WTC11 (cell line): ENCODE data around the gene TEAD1.

Experiments used
- CDX4 ChIP-seq: fragments of 250-450 bp; sonication (Bioruptor Pico); IDR thresholded peaks from 2 replicates; pipeline ENCODE4 v1.9.0; 2021; ENCODE audit warnings: moderate library complexity, mild to moderate bottlenecking, inconsistent platforms, borderline replicate concordance
- CREM ChIP-seq: sonication (generic); formaldehyde crosslinking; IDR thresholded peaks from 2 replicates; pipeline ENCODE4 v1.8.1; 2022; ENCODE audit warnings: mild to moderate bottlenecking, missing genetic modification reagents, moderate library complexity
- FOXP1 ChIP-seq: sonication (generic); formaldehyde crosslinking; IDR thresholded peaks from 2 replicates; pipeline ENCODE4 v1.8.0; 2022; ENCODE audit warnings: missing genetic modification reagents, mild to moderate bottlenecking, moderate library complexity, borderline replicate concordance
- TCF7 ChIP-seq: sonication (generic); formaldehyde crosslinking; IDR thresholded peaks from 2 replicates; pipeline ENCODE4 v1.8.0; 2022; ENCODE audit warnings: mild to moderate bottlenecking, low read depth, missing genetic modification reagents, moderate library complexity
- TF ChIP-seq, protein P1 (sequence below): fragments of 200-600 bp; IDR thresholded peaks from 2 replicates; pipeline ENCODE4 v1.8.0; 2022; ENCODE audit warnings: antibody characterized with exemption
- TF ChIP-seq, protein P2 (sequence below): sonication (generic); formaldehyde crosslinking; IDR thresholded peaks from 2 replicates; pipeline ENCODE4 v1.8.1; 2023; ENCODE audit warnings: mild to moderate bottlenecking, missing genetic modification reagents, moderate library complexity
- TF ChIP-seq, protein P3 (sequence below): sonication (generic); formaldehyde crosslinking; conservative IDR thresholded peaks from 2 replicates; pipeline ENCODE4 v1.8.1; 2022; ENCODE audit warnings: mild to moderate bottlenecking, missing genetic modification reagents
- TF ChIP-seq, protein P4 (sequence below): sonication (generic); formaldehyde crosslinking; conservative IDR thresholded peaks from 2 replicates; pipeline ENCODE4 v1.8.1; 2023; ENCODE audit warnings: mild to moderate bottlenecking, low read depth, missing genetic modification reagents, moderate library complexity
- TF ChIP-seq, protein P5 (sequence below): sonication (generic); formaldehyde crosslinking; IDR thresholded peaks from 2 replicates; pipeline ENCODE4 v1.8.1; 2023; ENCODE audit warnings: mild to moderate bottlenecking, missing genetic modification reagents, borderline replicate concordance

- TF ChIP-seq CDX4 (CRISPR knock-in tag) (no peak), CREM (CRISPR knock-in tag) (no peak), TCF7 (CRISPR knock-in tag) (no peak), FOXP1 (CRISPR knock-in tag) (no peak)
- TF ChIP-seq, protein P1, sequence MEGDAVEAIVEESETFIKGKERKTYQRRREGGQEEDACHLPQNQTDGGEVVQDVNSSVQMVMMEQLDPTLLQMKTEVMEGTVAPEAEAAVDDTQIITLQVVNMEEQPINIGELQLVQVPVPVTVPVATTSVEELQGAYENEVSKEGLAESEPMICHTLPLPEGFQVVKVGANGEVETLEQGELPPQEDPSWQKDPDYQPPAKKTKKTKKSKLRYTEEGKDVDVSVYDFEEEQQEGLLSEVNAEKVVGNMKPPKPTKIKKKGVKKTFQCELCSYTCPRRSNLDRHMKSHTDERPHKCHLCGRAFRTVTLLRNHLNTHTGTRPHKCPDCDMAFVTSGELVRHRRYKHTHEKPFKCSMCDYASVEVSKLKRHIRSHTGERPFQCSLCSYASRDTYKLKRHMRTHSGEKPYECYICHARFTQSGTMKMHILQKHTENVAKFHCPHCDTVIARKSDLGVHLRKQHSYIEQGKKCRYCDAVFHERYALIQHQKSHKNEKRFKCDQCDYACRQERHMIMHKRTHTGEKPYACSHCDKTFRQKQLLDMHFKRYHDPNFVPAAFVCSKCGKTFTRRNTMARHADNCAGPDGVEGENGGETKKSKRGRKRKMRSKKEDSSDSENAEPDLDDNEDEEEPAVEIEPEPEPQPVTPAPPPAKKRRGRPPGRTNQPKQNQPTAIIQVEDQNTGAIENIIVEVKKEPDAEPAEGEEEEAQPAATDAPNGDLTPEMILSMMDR = no peak
- TF ChIP-seq, protein P2, sequence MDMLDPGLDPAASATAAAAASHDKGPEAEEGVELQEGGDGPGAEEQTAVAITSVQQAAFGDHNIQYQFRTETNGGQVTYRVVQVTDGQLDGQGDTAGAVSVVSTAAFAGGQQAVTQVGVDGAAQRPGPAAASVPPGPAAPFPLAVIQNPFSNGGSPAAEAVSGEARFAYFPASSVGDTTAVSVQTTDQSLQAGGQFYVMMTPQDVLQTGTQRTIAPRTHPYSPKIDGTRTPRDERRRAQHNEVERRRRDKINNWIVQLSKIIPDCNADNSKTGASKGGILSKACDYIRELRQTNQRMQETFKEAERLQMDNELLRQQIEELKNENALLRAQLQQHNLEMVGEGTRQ (CRISPR knock-in tag) = no peak
- TF ChIP-seq, protein P3, sequence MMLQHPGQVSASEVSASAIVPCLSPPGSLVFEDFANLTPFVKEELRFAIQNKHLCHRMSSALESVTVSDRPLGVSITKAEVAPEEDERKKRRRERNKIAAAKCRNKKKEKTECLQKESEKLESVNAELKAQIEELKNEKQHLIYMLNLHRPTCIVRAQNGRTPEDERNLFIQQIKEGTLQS (CRISPR knock-in tag) = no peak
- TF ChIP-seq, protein P4, sequence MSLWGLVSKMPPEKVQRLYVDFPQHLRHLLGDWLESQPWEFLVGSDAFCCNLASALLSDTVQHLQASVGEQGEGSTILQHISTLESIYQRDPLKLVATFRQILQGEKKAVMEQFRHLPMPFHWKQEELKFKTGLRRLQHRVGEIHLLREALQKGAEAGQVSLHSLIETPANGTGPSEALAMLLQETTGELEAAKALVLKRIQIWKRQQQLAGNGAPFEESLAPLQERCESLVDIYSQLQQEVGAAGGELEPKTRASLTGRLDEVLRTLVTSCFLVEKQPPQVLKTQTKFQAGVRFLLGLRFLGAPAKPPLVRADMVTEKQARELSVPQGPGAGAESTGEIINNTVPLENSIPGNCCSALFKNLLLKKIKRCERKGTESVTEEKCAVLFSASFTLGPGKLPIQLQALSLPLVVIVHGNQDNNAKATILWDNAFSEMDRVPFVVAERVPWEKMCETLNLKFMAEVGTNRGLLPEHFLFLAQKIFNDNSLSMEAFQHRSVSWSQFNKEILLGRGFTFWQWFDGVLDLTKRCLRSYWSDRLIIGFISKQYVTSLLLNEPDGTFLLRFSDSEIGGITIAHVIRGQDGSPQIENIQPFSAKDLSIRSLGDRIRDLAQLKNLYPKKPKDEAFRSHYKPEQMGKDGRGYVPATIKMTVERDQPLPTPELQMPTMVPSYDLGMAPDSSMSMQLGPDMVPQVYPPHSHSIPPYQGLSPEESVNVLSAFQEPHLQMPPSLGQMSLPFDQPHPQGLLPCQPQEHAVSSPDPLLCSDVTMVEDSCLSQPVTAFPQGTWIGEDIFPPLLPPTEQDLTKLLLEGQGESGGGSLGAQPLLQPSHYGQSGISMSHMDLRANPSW (CRISPR knock-in tag) = no peak
- TF ChIP-seq, protein P5, sequence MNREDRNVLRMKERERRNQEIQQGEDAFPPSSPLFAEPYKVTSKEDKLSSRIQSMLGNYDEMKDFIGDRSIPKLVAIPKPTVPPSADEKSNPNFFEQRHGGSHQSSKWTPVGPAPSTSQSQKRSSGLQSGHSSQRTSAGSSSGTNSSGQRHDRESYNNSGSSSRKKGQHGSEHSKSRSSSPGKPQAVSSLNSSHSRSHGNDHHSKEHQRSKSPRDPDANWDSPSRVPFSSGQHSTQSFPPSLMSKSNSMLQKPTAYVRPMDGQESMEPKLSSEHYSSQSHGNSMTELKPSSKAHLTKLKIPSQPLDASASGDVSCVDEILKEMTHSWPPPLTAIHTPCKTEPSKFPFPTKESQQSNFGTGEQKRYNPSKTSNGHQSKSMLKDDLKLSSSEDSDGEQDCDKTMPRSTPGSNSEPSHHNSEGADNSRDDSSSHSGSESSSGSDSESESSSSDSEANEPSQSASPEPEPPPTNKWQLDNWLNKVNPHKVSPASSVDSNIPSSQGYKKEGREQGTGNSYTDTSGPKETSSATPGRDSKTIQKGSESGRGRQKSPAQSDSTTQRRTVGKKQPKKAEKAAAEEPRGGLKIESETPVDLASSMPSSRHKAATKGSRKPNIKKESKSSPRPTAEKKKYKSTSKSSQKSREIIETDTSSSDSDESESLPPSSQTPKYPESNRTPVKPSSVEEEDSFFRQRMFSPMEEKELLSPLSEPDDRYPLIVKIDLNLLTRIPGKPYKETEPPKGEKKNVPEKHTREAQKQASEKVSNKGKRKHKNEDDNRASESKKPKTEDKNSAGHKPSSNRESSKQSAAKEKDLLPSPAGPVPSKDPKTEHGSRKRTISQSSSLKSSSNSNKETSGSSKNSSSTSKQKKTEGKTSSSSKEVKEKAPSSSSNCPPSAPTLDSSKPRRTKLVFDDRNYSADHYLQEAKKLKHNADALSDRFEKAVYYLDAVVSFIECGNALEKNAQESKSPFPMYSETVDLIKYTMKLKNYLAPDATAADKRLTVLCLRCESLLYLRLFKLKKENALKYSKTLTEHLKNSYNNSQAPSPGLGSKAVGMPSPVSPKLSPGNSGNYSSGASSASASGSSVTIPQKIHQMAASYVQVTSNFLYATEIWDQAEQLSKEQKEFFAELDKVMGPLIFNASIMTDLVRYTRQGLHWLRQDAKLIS (CRISPR knock-in tag) = no peak
Measured at GRCh38 chr11:12790861-12791616, 116.8 kb downstream of the TEAD1 start.
